PC-9 (cell line): ENCODE results near the gene ST8SIA6.

ENCODE experiments used
- CTCF ChIP-seq: fragments of 200-600 bp; sonication (generic); conservative IDR thresholded peaks from 2 replicates; pipeline ENCODE4 v1.6.1; 2017; ENCODE audit warnings: mixed run types, antibody characterized with exemption, mild to moderate bottlenecking, moderate library complexity
- EZH2 ChIP-seq: fragments of 200-600 bp; sonication (generic); IDR thresholded peaks from 2 replicates; pipeline ENCODE4 v1.8.0; 2017; ENCODE audit warnings: antibody characterized with exemption, low read depth

DNA sequence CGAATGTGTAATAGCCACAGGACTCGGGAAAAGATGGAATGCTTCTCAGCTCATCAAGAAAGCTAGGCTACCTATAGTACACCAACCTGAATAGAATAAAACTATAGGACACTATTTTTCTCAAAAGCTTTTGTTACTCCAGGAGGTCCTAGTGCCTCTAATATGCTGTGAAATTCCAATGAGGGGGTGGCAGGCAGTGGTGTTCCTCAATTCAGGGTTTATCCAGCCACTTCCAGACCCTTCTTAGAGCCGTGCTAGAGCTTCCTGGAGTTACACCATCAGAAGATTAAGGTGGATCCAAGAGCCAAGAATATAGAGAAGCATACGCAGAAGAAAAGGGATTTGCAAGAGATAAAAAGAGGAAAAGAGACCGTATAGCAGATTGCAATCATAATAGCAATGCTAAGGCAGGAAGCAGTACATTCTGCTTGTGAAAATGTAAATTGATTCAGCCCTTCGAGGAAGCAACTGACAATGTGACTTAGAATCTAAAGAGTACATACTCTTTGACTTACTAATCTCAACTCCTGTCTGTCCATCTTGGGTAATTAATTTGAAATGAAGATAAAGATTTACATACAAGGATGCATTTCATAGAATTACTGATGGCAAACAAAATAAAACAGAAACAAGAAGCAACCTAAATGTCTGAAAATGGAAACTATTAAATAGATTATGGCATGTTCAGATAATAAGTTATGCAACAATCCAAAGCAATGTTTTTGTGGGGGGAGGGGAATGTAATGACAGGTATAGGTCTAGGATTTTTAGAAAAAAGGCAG, 2.1 kb downstream of the ST8SIA6 start:
- TF ChIP-seq CTCF (no peak), EZH2 (no peak)
